ENCODE data around the gene TSPAN17. TPM values are rescaled to one million over a fixed set of nuclear protein-coding genes. Genes with fewer than 3 reads are reported as not detected.

TSPAN17 gene
- total and polyA plus RNA-seq, 2 donors (not counting 1 experiment from before 2014, with no cell fraction given) = 34.8 to 35.2 TPM

DNA sequence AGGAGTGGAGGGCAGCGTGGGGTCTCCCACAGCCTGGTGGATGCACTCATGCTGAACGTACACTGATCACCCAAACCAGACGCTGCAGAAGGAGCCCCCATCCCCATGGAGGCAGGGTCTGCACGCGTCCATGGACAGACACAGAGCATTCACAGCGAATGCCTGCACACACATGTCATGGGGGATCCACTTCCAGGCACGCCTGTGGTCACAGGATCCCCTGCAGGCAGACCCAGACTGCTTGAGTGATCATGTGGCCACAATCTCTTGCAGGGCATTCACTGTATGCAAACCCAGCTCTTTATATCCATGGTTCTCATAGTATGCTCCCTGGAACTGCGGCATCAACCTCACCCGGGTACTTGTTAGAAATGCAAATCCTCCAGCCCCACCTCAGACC is 22.3 kb upstream of the TSPAN17 start:
- Histone ChIP-seq H3K9me3 (ENCODE audit: control insufficient read depth, insufficient read depth, low read depth, low read length) (no peaks in the 10 kb centered on the region), H3K79me2 (ENCODE audit: control insufficient read depth, insufficient read depth, low read length) (no peaks in the 10 kb centered on the region), H3K4me3 (replicated peaks in 1 of 4; ENCODE audit: control extremely low read depth in 1 of 4, insufficient read depth in 1 of 4, low read depth in 3 of 4, low read length in 4 of 4) (no peak overlapping the region), H4K20me1 (ENCODE audit: control insufficient read depth, extremely low read depth, insufficient read depth, low read length) (no peaks in the 10 kb centered on the region), H3K9ac (ENCODE audit: insufficient read depth, low read length) (no peak overlapping the region), H3K4me1 (ENCODE audit: control insufficient read depth, extremely low read depth, insufficient read depth, low read length) (peaks cover 7% of the 10 kb centered on the region), H3K4me2 (ENCODE audit: extremely low read depth, insufficient read depth, low read length) (no peak overlapping the region), H3K27me3 (ENCODE audit: control insufficient read depth, insufficient read depth, low read length) (peaks cover 13% of the 10 kb centered on the region), H3K27ac (ENCODE audit: insufficient read depth, low read length) (no peak overlapping the region), H3K36me3 (ENCODE audit: control insufficient read depth, insufficient read depth, low read length) (no peaks in the 10 kb centered on the region), H2AFZ (ENCODE audit: low read length) (no peak overlapping the region)
- TF ChIP-seq, protein P1, sequence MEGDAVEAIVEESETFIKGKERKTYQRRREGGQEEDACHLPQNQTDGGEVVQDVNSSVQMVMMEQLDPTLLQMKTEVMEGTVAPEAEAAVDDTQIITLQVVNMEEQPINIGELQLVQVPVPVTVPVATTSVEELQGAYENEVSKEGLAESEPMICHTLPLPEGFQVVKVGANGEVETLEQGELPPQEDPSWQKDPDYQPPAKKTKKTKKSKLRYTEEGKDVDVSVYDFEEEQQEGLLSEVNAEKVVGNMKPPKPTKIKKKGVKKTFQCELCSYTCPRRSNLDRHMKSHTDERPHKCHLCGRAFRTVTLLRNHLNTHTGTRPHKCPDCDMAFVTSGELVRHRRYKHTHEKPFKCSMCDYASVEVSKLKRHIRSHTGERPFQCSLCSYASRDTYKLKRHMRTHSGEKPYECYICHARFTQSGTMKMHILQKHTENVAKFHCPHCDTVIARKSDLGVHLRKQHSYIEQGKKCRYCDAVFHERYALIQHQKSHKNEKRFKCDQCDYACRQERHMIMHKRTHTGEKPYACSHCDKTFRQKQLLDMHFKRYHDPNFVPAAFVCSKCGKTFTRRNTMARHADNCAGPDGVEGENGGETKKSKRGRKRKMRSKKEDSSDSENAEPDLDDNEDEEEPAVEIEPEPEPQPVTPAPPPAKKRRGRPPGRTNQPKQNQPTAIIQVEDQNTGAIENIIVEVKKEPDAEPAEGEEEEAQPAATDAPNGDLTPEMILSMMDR (conservative IDR thresholded peaks at IDR 0.05 in 1 of 2, IDR thresholded peaks at IDR 0.05 in 1 of 2; ENCODE audit: low read depth in 1 of 2, low read length in 2 of 2) = no peak
- TF ChIP-seq EZH2 (IDR thresholded peaks at IDR 0.05; ENCODE audit: low read length, missing control alignments) = no peak
- DNase-seq (ENCODE audit: low read depth in 2 of 2) = no peak

DNA sequence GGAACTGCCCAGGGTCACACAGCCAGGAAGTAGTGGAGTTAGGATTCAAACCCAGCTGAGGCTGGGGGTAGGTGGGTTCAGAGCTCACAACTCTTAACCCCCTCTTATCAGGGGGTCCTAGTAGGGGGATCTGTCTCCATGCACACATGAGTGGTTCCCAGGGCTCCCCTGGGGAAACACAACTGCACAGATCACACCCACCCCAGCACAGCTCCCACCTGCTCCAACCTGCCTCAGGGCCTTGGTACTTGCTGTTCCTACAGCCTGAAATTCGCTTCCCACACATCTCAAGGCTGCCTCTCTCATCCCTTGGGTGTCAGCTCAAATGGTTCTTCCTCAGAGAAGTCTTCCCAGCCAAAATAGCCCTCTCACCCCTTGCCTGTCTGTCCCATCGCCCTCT is 21.8 kb upstream of the TSPAN17 start:
- H3K27me3 ChIP-seq (ENCODE audit: control insufficient read depth, insufficient read depth, low read length) = peaks cover 11% of the 10 kb centered on the region

DNA sequence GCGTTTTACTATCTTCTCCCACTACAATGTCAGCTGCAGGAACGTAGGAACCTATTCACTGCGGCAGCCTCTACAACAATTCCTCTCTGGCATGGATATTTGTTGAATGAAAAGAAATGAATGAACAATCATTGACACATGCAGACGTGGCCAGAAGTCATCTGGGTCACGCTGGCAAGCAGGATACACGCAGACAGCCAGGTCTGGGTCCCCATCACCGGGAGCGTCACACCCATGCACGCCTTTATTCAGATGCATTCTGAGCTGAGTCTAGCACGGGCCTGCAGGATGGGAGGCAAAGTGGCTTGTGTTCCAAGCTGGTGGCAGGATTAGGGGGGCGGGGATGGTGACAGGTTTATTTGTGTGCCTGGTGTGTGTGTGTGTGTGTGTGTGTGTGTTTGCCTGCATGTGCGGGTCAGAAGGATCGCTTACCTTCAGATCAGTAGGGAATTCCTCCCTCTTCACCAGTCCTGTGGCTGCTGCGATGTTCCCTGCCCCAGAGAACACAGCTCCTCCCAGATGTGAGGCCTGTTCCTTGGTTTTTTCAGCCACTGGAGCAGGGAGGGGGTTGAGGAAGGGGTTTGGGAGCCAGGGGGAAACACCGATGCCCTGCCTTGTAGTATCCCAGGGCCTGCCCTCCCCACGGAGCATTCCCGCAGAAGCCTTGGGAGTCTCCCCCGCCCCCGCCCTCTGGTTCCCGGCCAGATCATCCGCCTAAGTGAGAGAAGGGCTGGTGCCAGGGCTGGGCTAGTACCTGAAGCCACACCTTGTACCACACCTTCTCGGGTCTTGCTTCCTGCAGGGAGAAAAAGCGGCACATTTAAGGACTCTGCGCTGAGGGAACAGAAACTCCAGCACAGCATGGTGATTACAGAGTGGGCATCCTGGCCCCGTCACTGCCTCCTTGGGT is 21.1 kb upstream of the TSPAN17 start:
- Histone ChIP-seq H3K4me3 (replicated peaks in 1 of 4; ENCODE audit: control extremely low read depth in 1 of 4, insufficient read depth in 1 of 4, low read depth in 3 of 4, low read length in 4 of 4) (no peak overlapping the region), H4K20me1 (ENCODE audit: control insufficient read depth, extremely low read depth, insufficient read depth, low read length) (no peaks in the 10 kb centered on the region), H3K27ac (ENCODE audit: insufficient read depth, low read length) (no peak overlapping the region), H3K9me3 (ENCODE audit: control insufficient read depth, insufficient read depth, low read depth, low read length) (no peaks in the 10 kb centered on the region), H3K27me3 (ENCODE audit: control insufficient read depth, insufficient read depth, low read length) (peaks cover 9% of the 10 kb centered on the region), H3K4me2 (ENCODE audit: extremely low read depth, insufficient read depth, low read length) (no peak overlapping the region), H3K36me3 (ENCODE audit: control insufficient read depth, insufficient read depth, low read length) (no peaks in the 10 kb centered on the region), H3K4me1 (ENCODE audit: control insufficient read depth, extremely low read depth, insufficient read depth, low read length) (peaks cover 3% of the 10 kb centered on the region), H3K9ac (ENCODE audit: insufficient read depth, low read length) (no peak overlapping the region), H3K79me2 (ENCODE audit: control insufficient read depth, insufficient read depth, low read length) (no peaks in the 10 kb centered on the region), H2AFZ (ENCODE audit: low read length) (no peak overlapping the region)
- TF ChIP-seq EZH2 (IDR thresholded peaks at IDR 0.05; ENCODE audit: low read length, missing control alignments) = no peak
- TF ChIP-seq, protein P1 (conservative IDR thresholded peaks at IDR 0.05 in 1 of 2, IDR thresholded peaks at IDR 0.05 in 1 of 2; ENCODE audit: low read depth in 1 of 2, low read length in 2 of 2) = no peak
- no peak for DNase-seq (ENCODE audit: low read depth in 2 of 2)

More for the DNA sequence above, 21.8 kb upstream of the TSPAN17 start:
- H4K20me1 ChIP-seq (ENCODE audit: control insufficient read depth, extremely low read depth, insufficient read depth, low read length) = no peaks in the 10 kb centered on the region
- no peaks in the 10 kb centered on the region for H3K36me3 ChIP-seq (ENCODE audit: control insufficient read depth, insufficient read depth, low read length)
- no peaks in the 10 kb centered on the region for H3K79me2 ChIP-seq (ENCODE audit: control insufficient read depth, insufficient read depth, low read length)
- H2AFZ ChIP-seq (ENCODE audit: low read length) = no peak overlapping the region
- H3K4me2 ChIP-seq (ENCODE audit: extremely low read depth, insufficient read depth, low read length) = no peak overlapping the region
- DNase-seq (ENCODE audit: low read depth in 2 of 2) = no peak
- TF ChIP-seq, protein P1 (conservative IDR thresholded peaks at IDR 0.05 in 1 of 2, IDR thresholded peaks at IDR 0.05 in 1 of 2; ENCODE audit: low read depth in 1 of 2, low read length in 2 of 2) = no peak
- no peak for TF ChIP-seq EZH2 (IDR thresholded peaks at IDR 0.05; ENCODE audit: low read length, missing control alignments)
- peaks cover 7% of the 10 kb centered on the region for H3K4me1 ChIP-seq (ENCODE audit: control insufficient read depth, extremely low read depth, insufficient read depth, low read length)
- no peak overlapping the region for H3K9ac ChIP-seq (ENCODE audit: insufficient read depth, low read length)
- H3K27ac ChIP-seq (ENCODE audit: insufficient read depth, low read length) = no peak overlapping the region
- H3K9me3 ChIP-seq (ENCODE audit: control insufficient read depth, insufficient read depth, low read depth, low read length) = no peaks in the 10 kb centered on the region
- no peak overlapping the region for H3K4me3 ChIP-seq (replicated peaks in 1 of 4; ENCODE audit: control extremely low read depth in 1 of 4, insufficient read depth in 1 of 4, low read depth in 3 of 4, low read length in 4 of 4)

All from fibroblast of lung (primary cell).